Measurements from ENCODE around the gene HAS3.
"Not testable (repeated sequence)": the region's sequence is repeated elsewhere in the genome, so short reads cannot be mapped to it uniquely, and the experiment has no call there.

The HAS3 gene

DNA sequence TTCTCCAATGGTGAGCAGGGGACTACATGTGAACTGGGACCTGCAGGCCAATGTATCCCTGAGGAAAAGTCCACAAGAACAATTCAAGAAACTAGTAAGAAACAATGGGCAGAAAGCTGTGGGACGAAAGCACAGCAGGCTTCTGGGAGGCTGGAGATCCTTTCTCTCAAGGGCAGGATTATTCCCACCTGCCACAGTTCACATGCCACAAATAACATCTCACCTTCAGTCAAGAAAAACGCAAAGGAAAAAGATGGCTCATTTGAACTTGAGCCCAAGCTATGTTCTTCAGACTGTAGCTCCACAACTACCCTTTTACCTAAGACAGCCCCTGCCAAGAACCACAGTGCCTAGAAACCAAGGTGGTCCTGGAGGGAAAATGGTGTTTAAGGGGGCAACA lies 13.0 kb downstream of the HAS3 start:
- no peak for DNase-seq

- no peak for DNase-seq
These were observed 13.5 kb downstream of the HAS3 start for GRCh38 chr16:69118994-69119393.

- no peak for DNase-seq
These were observed 14.1 kb downstream of the HAS3 start for GRCh38 chr16:69119536-69119935.

DNA sequence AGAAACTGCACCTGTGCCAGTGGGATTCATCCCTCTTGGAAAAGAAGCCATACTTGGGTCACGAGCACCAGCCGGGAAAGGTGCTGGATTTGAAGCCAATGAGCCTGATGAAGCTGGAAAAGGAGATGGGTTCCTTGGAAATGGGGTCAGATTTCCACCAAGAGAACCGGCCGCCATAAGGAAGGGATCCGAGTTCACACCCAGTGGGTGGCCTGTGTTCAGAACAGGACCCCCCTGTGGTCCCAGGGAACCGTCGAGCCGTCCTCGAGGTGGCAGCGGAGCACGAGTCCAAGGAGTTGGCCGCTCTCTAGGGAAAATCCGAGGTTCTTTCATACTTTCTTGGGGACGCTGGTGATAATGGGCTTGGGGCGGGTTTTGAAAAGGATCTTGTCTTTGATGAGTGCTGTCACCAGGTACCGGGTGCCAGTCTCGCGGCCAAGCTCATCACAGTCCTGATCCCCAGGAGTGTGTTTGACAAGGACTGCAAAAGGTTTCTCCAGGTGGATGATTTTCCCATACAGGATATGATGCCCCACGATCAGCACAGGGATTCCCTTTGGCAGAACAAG lies 14.7 kb downstream of the HAS3 start:
- DNase-seq: no peak

DNA sequence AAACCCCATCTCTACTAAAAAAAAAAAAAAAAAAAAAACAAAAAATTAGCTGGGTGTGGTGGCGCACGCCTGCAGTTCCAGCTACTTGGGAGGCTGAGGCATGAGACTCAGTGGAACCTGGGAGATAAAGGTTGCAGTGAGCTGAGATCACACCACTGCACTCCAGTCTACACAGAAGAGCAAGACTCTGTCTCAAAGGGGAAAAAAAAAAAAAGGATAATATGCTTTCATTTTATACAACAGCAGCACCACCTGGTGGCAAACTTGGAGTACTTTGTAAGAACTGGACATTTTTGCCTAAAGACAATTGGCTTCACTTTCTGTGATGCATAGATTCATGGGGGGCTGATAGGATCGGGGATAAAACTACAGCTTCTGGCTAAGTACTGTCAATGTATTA lies 18.5 kb downstream of the HAS3 start:
- no peak for DNase-seq

DNA sequence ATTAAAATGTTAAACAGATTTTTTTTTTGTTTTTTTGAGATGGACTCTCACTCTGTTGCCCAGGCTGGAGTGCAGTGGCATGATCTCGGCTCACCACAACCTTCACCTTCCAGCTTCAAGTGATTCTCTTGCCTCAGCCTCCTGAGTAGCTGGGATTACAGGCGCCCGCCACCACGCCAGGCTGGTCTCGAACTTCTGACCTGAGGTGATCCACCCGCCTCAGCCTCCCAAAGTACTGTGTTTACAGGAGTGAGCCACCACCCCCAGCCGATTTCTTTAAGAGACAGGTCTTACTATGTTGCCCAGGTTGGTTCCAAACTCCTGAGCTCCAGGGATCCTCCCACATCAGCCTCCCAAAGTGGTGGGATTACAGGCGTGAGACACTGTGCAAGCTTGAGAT lies 19.0 kb downstream of the HAS3 start:
- DNase-seq: not testable (repeated sequence)

DNA sequence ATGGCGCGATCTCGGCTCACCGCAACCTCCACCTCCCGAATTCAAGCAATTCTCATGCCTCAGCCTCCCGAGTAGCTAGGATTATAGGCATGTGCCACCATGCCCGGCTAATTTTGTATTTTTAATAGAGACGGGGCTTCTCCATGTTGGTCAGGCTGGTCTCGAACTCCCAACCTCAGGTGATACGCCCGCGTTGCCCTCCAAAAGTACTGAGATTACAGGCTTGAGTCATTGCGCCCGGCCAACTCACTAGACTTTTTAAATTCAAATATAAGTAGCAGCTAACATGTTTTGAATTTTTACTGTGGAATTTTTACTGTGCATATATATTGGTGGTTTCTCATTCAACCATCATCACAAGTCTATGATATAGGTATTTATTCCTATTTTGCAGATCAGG lies 19.5 kb downstream of the HAS3 start:
- not testable (repeated sequence) for DNase-seq

GRCh38 chr16:69126221-69126620 lies 20.8 kb downstream of the HAS3 start:
- DNase-seq: no peak

- not testable (repeated sequence) for DNase-seq
These were observed 21.3 kb downstream of the HAS3 start for GRCh38 chr16:69126801-69127200.

- DNase-seq: no peak
These were observed 22.6 kb downstream of the HAS3 start for GRCh38 chr16:69127966-69128510.

DNA sequence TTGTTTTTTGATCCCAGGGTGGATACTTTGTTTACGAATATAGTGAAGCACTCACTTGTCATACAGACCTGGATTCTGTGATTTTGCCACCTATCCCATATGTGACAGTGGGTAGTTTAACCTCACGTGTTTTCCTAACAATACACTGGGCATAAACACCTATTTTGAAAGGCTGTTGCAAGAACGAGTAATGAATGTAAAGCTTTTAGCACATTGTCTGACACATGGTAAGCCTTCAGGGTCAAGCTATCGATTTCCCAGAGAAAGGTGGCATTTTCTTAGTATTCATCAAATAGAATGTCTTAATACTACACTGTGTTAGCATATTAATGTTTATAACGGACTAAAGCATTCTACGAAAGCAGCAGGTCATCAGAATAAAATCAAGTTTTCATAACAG lies 25.0 kb downstream of the HAS3 start:
- DNase-seq: no peak

DNA sequence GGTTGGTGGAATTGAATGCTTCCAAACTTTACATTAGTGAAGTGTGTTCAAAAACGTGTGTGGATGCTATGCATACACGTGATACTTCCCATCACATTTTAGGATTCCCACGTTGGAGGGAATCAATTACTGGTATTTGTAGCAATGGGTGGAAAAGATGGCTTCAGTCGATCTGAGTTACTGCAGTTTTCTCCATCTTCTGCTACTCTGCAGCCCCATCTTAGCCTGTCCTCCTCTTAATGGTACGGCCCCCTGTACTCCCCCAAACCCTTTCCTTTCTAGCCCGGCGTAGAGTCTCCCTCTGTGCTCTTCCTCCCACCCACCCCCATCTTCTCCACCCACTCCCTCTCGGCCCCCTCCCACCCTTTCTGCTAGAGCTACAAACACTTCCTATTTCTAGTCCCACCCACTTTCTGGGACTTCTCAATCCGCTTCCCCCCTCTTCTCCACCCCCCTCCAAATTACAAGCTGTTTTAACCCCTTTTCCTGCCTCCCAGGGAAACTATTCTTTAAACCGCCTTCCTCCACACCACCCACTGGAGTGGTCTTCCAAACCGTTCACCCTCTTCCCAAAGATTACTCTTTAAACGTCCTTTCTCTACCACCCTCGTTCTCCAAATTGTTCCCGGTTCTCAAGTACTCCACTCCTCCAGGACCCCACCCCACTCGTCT lies 25.9 kb downstream of the HAS3 start:
- DNase-seq: peak; percentile 58

GRCh38 chr16:69131839-69132423 lies 26.5 kb downstream of the HAS3 start:
- peak; percentile 91 for DNase-seq

- DNase-seq: peak; percentile 93
These were observed 27.2 kb downstream of the HAS3 start, which contains the start of the genes CHTF8 and UTP4 for GRCh38 chr16:69132424-69133252. TSS of gene CHTF8 (minus strand) at chr16:69132588. CDS start at chr16:69121458, 11,130 bp downstream. TSS of gene UTP4 (plus strand) at chr16:69132649. CDS start at chr16:69133460, 811 bp downstream.

- DNase-seq: no peak
These were observed 28.0 kb downstream of the HAS3 start for GRCh38 chr16:69133373-69133954.

DNA sequence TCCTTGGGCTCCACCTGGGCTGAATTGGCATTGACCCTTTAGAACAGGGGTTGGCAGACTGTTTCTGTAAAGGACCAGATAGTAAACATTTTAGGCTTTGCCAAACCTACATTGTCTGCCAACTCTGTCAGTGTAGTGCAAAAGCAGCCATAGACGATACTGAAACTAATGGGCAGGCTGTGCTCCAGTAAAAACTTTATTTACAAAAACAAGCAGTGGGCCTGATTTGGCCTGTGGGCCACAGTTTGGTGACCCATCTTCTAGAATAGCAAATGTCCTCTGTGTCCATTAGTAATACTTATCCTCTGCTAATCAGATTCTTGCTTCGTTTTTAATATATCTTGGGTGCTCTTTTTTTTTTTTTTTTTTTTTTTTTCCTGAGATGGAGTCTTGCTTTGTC lies 33.2 kb downstream of the HAS3 start:
- DNase-seq: no peak

- DNase-seq: not testable (repeated sequence)
These were observed 34.0 kb downstream of the HAS3 start for GRCh38 chr16:69139464-69139863.

DNA sequence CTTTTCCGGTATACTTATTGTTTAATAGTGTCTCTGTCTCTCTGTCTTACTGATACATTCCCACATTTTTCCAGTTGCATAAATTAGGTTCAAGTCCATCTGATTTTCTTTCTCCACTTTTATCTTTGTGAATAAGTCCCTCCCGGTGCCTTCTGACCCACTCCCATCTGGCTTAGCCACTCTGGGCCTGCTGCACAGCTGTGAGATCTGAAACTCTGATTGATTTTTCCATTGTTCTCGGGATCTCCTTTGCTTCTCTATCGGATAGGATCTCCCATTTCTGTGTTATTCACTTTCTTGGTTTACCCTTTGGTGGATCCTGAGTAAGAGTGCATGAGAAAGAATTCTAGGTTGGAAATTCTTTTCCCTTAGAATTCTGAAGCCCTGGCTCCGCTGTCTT lies 35.6 kb downstream of the HAS3 start:
- no peak for DNase-seq

GRCh38 chr16:69141936-69142335 lies 36.5 kb downstream of the HAS3 start:
- no peak for DNase-seq

GRCh38 chr16:69143116-69143515 lies 37.7 kb downstream of the HAS3 start:
- peak; percentile 69 for DNase-seq

DNA sequence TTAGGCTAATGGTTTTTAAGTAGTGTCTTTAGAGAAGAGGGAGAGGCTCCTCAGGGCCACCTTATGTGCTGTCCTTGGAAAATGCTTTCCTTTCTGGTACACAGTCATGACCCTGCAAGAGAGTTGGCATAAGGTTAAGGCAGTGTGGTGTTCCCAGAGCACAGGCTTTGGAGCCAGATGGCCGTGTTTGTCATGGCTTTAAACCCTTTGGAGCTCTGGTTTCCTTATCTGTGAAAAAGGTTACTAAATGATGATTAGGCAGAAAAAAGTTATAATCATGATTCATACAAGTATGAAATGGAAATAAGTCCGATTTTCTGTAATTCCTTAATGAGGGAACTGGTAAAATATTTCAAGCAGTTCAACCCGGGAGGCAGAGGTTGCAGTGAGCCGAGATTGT lies 40.2 kb downstream of the HAS3 start:
- no peak for DNase-seq

DNA sequence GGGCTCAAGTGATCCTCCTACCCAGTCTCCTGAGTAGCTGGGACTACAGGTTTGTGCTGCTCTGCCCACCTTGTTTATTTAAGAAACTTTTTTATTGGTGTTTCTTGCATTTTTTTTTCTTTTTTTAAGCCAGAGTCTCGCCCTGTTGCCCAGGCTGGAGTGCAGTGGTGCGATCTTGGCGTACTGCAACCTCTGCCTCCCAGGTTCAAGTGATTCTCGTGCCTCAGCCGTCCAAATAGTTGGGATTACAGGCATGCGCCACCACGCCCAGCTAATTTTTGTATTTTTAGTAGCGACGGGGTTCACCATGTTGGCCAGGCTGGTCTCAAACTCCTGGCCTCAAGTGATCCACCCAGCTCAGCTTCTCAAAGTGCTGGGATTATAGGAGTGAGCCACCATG lies 44.2 kb downstream of the HAS3 start:
- DNase-seq: not testable (repeated sequence)

Data from islet precursor cell (in vitro differentiated cells).